ENCODE measurements around the gene ARHGAP29.

Gene ARHGAP29

GRCh38 chr1:94234615-94235014 is 2.8 kb downstream of the ARHGAP29 start:
- TF ChIP-seq GATA2 (IDR thresholded peaks at IDR 0.05; ENCODE audit: low read depth, low read length) (no peak), GATA3 (IDR thresholded peaks at IDR 0.05; ENCODE audit: low read depth, low read length) (no peak)

GRCh38 chr1:94231746-94232145 is 5.6 kb downstream of the ARHGAP29 start:
- TF ChIP-seq GATA3 (IDR thresholded peaks at IDR 0.05; ENCODE audit: low read depth, low read length) (no peak), GATA2 (IDR thresholded peaks at IDR 0.05; ENCODE audit: low read depth, low read length) (no peak)

GRCh38 chr1:94230920-94231319 is 6.5 kb downstream of the ARHGAP29 start:
- TF ChIP-seq GATA2 (IDR thresholded peaks at IDR 0.05; ENCODE audit: low read depth, low read length), result no peak
- no peak for TF ChIP-seq GATA3 (IDR thresholded peaks at IDR 0.05; ENCODE audit: low read depth, low read length)

GRCh38 chr1:94228640-94229375 is 8.6 kb downstream of the ARHGAP29 start:
- TF ChIP-seq GATA3 (IDR thresholded peaks at IDR 0.05; ENCODE audit: low read depth, low read length) (no peak), GATA2 (IDR thresholded peaks at IDR 0.05; ENCODE audit: low read depth, low read length) (no peak)

GRCh38 chr1:94227624-94228023 is 9.8 kb downstream of the ARHGAP29 start:
- TF ChIP-seq GATA3 (IDR thresholded peaks at IDR 0.05; ENCODE audit: low read depth, low read length) (no peak), GATA2 (IDR thresholded peaks at IDR 0.05; ENCODE audit: low read depth, low read length) (no peak)

- no peak for TF ChIP-seq GATA2 (IDR thresholded peaks at IDR 0.05; ENCODE audit: low read depth, low read length)
- no peak for TF ChIP-seq GATA3 (IDR thresholded peaks at IDR 0.05; ENCODE audit: low read depth, low read length)
Observed at GRCh38 chr1:94225845-94226244, 11.5 kb downstream of the ARHGAP29 start.

GRCh38 chr1:94218332-94218731 is 19.1 kb downstream of the ARHGAP29 start:
- TF ChIP-seq GATA3 (IDR thresholded peaks at IDR 0.05; ENCODE audit: low read depth, low read length) (no peak), GATA2 (IDR thresholded peaks at IDR 0.05; ENCODE audit: low read depth, low read length) (no peak)

- TF ChIP-seq GATA3 (IDR thresholded peaks at IDR 0.05; ENCODE audit: low read depth, low read length) (no peak), GATA2 (IDR thresholded peaks at IDR 0.05; ENCODE audit: low read depth, low read length) (no peak)
Observed at GRCh38 chr1:94215955-94216354, 21.4 kb downstream of the ARHGAP29 start.

GRCh38 chr1:94209982-94210381 is 27.4 kb downstream of the ARHGAP29 start:
- TF ChIP-seq GATA3 (IDR thresholded peaks at IDR 0.05; ENCODE audit: low read depth, low read length) (no peak), GATA2 (IDR thresholded peaks at IDR 0.05; ENCODE audit: low read depth, low read length) (no peak)

GRCh38 chr1:94209425-94209824 is 28.0 kb downstream of the ARHGAP29 start:
- TF ChIP-seq GATA3 (IDR thresholded peaks at IDR 0.05; ENCODE audit: low read depth, low read length) (no peak), GATA2 (IDR thresholded peaks at IDR 0.05; ENCODE audit: low read depth, low read length) (no peak)

- TF ChIP-seq GATA2 (IDR thresholded peaks at IDR 0.05; ENCODE audit: low read depth, low read length), result no peak
- TF ChIP-seq GATA3 (IDR thresholded peaks at IDR 0.05; ENCODE audit: low read depth, low read length), result no peak
Observed at GRCh38 chr1:94207695-94208094, 29.7 kb downstream of the ARHGAP29 start.

GRCh38 chr1:94205639-94206038 is 31.7 kb downstream of the ARHGAP29 start:
- TF ChIP-seq GATA3 (IDR thresholded peaks at IDR 0.05; ENCODE audit: low read depth, low read length) (no peak), GATA2 (IDR thresholded peaks at IDR 0.05; ENCODE audit: low read depth, low read length) (no peak)

- TF ChIP-seq GATA2 (IDR thresholded peaks at IDR 0.05; ENCODE audit: low read depth, low read length) (no peak), GATA3 (IDR thresholded peaks at IDR 0.05; ENCODE audit: low read depth, low read length) (no peak)
Observed at GRCh38 chr1:94202241-94202640, 35.1 kb downstream of the ARHGAP29 start.

- no peak for TF ChIP-seq GATA3 (IDR thresholded peaks at IDR 0.05; ENCODE audit: low read depth, low read length)
- TF ChIP-seq GATA2 (IDR thresholded peaks at IDR 0.05; ENCODE audit: low read depth, low read length), result no peak
Observed at GRCh38 chr1:94199398-94199797, 38.0 kb downstream of the ARHGAP29 start.

GRCh38 chr1:94194079-94194865 is 43.1 kb downstream of the ARHGAP29 start:
- TF ChIP-seq GATA2 (IDR thresholded peaks at IDR 0.05; ENCODE audit: low read depth, low read length), result no peak
- no peak for TF ChIP-seq GATA3 (IDR thresholded peaks at IDR 0.05; ENCODE audit: low read depth, low read length)

Measured in SH-SY5Y (cell line).